Inferior parietal cortex (tissue), 1 donor: ENCODE measurements around the gene POM121L2.

Source experiments
- DNase-seq: peaks from one replicate; pipeline ENCODE4 v3.0.0-alpha.2; 2016; ENCODE audit errors: extremely low spot score

POM121L2 gene

GRCh38 chr6:27312146-27312949 is at the start of gene POM121L2:
POM121L2 (minus strand) TSS chr6:27312273; CDS start chr6:27312170, 103 bp downstream.
- DNase-seq, result peak; percentile 34

- DNase-seq, result no peak
Observed at GRCh38 chr6:27359231-27359630, 47.2 kb upstream of the POM121L2 start.

DNA sequence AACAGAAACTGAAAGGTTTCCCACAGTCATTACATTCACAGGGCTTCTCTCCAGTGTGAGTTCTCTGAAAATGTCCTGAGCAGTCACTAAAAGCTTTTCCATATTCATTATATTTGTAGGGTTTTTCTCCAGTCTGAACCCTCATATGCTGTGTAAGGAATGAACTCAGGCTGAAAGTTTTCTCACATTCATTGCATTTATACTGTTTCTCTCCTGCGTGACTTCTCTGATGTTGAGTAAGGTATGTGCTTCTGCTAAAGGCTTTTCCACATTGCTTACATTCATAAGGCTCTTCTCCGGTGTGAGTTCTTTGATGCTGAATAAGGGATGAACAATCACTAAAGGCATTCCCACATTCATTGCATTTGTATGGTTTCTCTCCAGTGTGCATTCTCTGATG is 46.7 kb upstream of the POM121L2 start:
- no peak for DNase-seq

- DNase-seq, result no peak
Observed at GRCh38 chr6:27352850-27353249, 40.8 kb upstream of the POM121L2 start.

DNA sequence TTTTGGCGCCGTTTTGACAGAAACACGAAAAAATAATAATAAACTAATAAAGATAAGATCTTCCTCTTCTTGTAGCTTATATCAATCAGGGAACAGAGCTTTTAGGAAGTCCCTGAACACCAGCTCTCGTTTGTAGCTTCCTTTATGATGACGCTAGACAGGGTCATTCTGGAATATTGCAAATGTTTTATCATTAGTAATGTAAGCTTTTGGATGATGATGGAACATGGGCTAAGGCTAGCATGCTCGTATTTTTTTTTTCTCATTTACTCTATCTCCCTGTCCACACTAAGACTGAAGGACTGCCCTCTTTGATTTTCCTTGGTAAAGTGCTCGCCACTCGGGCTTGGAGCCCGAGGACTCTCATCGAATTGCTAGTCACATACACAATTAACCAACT is 22.1 kb upstream of the POM121L2 start:
- DNase-seq, result no peak

GRCh38 chr6:27333642-27334040 is 21.6 kb upstream of the POM121L2 start:
- DNase-seq, result no peak

DNA sequence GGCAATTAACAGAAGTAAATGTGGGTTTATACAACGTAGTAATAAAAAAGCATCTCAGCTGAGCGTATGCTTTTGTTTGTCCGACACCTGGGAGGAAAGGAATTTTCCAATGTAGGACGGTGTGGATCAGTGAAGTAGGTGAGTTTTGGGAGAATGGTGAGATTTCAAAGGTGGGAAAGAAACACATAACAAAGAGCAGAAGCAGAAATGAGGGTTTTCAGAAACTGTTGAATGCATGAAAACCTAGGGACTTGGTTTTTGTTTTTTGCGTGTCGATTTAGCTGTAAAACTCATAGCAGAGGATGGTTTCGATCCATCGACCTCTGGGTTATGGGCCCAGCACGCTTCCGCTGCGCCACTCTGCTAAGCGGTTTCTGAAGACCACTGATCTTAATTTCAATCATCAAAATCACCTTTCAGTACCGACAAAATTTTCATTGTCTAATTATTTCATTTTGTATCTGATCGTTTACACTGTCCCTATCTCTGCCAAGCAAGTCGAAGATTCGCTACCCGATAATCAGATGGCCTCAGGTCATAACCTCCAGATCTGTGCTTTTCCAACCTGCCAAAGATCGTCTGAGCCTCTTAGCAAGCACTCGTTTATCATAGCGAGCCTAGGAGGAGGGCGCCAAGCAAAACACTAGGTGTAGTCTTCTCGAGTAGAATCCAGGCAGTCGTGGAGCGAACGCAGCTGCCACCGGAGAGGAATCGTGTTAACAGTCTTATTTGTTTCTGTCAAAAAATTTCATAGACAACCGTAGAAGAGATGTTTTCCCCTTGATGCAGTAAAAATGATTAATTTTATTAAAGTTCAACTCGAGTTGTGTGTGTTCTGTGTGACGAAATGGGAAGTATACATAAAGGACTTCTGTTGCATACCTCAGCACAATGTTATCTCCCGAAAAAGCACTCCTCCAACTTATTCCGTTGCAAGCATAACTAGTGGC is 20.9 kb upstream of the POM121L2 start:
- peak; percentile 57 for DNase-seq

DNA sequence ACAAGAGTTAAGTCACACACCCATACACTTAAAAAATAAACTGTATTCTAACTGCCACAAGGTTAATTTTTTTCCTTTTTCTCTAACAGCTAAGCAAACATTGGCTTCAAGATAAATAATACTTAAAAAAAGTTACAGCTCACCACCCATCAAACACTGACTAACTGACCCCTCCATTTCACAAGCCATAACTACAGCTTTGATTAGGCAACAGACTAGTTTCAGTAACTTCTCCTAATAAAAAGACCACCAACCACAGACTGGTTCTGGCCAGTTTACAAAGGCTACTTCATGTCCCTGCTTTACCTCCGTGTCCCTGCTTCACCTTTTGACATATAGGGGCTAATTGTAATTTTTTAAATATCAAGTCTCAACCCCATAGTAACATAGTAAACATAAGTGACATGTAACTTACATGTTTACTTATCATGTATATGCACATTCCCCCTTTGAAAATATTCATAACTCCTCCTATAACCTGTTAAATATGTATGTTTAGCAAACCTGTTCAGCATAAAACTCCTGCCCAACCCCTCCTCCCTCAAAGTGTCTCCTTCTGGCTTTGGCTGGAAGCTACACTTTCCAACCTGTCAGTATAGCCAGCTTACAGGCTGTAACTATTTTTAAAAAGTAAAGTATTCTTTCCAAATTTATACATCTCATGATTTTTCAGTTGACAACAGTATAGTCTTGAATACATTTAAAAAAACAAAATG is 15.1 kb upstream of the POM121L2 start:
- DNase-seq, result no peak

- no peak for DNase-seq
Observed at GRCh38 chr6:27321901-27322300, 9.8 kb upstream of the POM121L2 start.

DNA sequence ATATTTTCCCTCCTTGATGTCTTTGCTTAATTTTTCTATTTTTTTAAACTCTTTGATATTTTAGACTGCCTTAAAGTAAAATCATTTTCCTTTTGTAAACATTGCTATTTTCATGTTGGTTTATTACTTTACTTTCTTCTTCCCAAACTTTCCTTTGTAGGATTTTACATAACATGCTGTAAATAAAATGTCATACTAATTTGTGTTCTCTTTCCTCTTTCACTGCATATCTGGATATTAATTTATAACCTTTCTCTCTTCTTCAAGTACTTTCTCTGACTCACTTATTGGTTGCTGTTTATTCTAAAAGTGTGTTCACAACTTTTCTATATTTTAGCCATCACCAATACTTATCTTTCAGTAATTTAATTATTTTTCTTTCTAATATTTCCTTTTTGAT is 9.3 kb upstream of the POM121L2 start:
- no peak for DNase-seq

DNA sequence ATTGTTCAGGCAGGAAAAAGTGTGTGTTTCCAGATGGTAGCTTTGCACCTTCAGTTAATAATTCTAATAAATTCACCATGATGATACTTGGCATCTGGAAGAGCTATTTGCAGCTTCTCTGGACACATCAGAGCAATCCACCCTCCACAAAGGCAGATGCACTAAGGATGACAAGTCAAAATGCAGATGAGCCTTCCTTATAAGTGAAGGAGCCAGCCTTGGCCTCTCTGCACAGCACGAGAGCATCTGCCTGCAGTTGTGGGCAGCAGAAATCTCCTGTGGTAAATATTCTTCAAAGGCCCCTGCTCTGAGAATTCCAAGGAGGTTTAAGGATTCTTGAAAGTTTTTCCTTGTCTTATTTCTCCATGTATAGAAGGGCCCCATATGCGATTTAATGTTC is 6.9 kb upstream of the POM121L2 start:
- no peak for DNase-seq

GRCh38 chr6:27314046-27314445 is 2.0 kb upstream of the POM121L2 start:
- no peak for DNase-seq

DNA sequence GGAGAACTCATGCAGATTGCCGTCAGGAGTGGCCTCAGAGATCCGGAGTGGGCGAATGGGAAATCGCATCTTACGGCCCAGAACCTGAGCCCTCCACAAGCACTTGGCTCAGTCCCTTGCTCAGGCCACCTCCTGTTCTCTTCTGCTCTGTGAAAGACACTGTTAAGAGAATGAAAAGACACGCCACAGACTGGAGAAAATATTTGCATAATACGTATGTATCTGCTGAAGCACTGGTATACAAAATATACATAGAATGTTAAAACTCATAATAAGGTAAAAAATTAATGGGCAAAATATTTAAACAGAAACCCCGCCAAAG is 838 bp upstream of the POM121L2 start:
- DNase-seq, result no peak

- no peak for DNase-seq
Observed at GRCh38 chr6:27311806-27312145, 297 bp downstream of the POM121L2 start.

GRCh38 chr6:27303613-27304272 is 8.3 kb downstream of the POM121L2 start:
- no peak for DNase-seq

GRCh38 chr6:27297857-27298730 is 14.0 kb downstream of the POM121L2 start:
- no peak for DNase-seq

- no peak for DNase-seq
Observed at GRCh38 chr6:27297484-27297856, 14.6 kb downstream of the POM121L2 start.

GRCh38 chr6:27296106-27296783 is 15.8 kb downstream of the POM121L2 start:
- DNase-seq, result no peak

- DNase-seq, result no peak
Observed at GRCh38 chr6:27295301-27296079, 16.6 kb downstream of the POM121L2 start.

- no peak for DNase-seq
Observed at GRCh38 chr6:27294409-27294808, 17.7 kb downstream of the POM121L2 start.
